Measurements from ENCODE around the gene MAML1.
"Not testable (repeated sequence)": the region's sequence is repeated elsewhere in the genome, so short reads cannot be mapped to it uniquely, and the experiment has no call there.

The MAML1 gene

GRCh38 chr5:179768326-179769085 is 35.9 kb downstream of the MAML1 start:
- DNase-seq: no peak

- DNase-seq: no peak
These were observed 36.6 kb downstream of the MAML1 start for GRCh38 chr5:179769271-179769670.

- DNase-seq: no peak
These were observed 37.2 kb downstream of the MAML1 start for GRCh38 chr5:179769796-179770195.

GRCh38 chr5:179771311-179771895 is 38.8 kb downstream of the MAML1 start:
- DNase-seq: no peak

GRCh38 chr5:179772351-179772750 is 39.7 kb downstream of the MAML1 start:
- no peak for DNase-seq

- DNase-seq: no peak
These were observed 41.0 kb downstream of the MAML1 start for GRCh38 chr5:179773686-179774040.

GRCh38 chr5:179774442-179774841 is 41.8 kb downstream of the MAML1 start:
- no peak for DNase-seq

GRCh38 chr5:179776411-179776938 is 43.9 kb downstream of the MAML1 start:
- DNase-seq: no peak

- no peak for DNase-seq
These were observed 44.8 kb downstream of the MAML1 start for GRCh38 chr5:179777456-179777855.

- no peak for DNase-seq
These were observed 45.3 kb downstream of the MAML1 start for GRCh38 chr5:179777909-179778308.

- DNase-seq: no peak
These were observed 46.0 kb downstream of the MAML1 start for GRCh38 chr5:179778591-179778990.

- no peak for DNase-seq
These were observed 47.2 kb downstream of the MAML1 start for GRCh38 chr5:179779826-179780225.

- no peak for DNase-seq
These were observed 47.7 kb downstream of the MAML1 start for GRCh38 chr5:179780362-179780761.

- no peak for DNase-seq
These were observed 49.2 kb downstream of the MAML1 start for GRCh38 chr5:179781846-179782245.

GRCh38 chr5:179783128-179783527 is 50.5 kb downstream of the MAML1 start:
- DNase-seq: no peak

- no peak for DNase-seq
These were observed 54.2 kb downstream of the MAML1 start for GRCh38 chr5:179786861-179787260.

GRCh38 chr5:179788193-179788854 is 55.7 kb downstream of the MAML1 start:
- no peak for DNase-seq

GRCh38 chr5:179789278-179789677 is 56.7 kb downstream of the MAML1 start:
- DNase-seq: not testable (repeated sequence)

- no peak for DNase-seq
These were observed 59.4 kb downstream of the MAML1 start for GRCh38 chr5:179791881-179792611.

GRCh38 chr5:179792612-179793467 is 60.2 kb downstream of the MAML1 start:
- DNase-seq: no peak

- no peak for DNase-seq
These were observed 61.0 kb downstream of the MAML1 start, which contains the start of gene LTC4S for GRCh38 chr5:179793468-179794139. Gene LTC4S, plus strand, starts transcription at chr5:179793986. Its CDS starts 95 bp downstream, at chr5:179794081.

- DNase-seq: no peak
These were observed 61.5 kb downstream of the MAML1 start for GRCh38 chr5:179794171-179794570.

All from activated T-cell treated with anti-CD3 and anti-CD28 coated beads for 4 hours (primary cell).